Activated T-helper 17 cell treated with anti-CD3 and anti-CD28 coated beads, Interleukin-2, amount 50 U/mL, for 72 hours (primary cell): ENCODE data around the gene GPR171. TPM values are rescaled to one million over a fixed set of nuclear protein-coding genes. Genes with fewer than 3 reads are reported as not detected.

ENCODE experiments used
- ATAC-seq: fragments of 150-1000 bp; cut with Tn5 transposase; replicated peaks from 2 replicates; pipeline ENCODE4 v1.10.0; 2021; ENCODE audit warnings: mild to moderate bottlenecking, moderate library complexity
- H3K27ac Mint-ChIP-seq: one replicate; pipeline ENCODE4 v1.8.0; 2022; ENCODE audit warnings: mixed read lengths
- H3K27me3 Mint-ChIP-seq: one replicate; pipeline ENCODE4 v1.8.0; 2022; ENCODE audit warnings: mixed read lengths
- H3K36me3 Mint-ChIP-seq: one replicate; pipeline ENCODE4 v1.8.0; 2022; ENCODE audit warnings: low read depth, mild to moderate bottlenecking, mixed read lengths
- H3K4me1 Mint-ChIP-seq: one replicate; pipeline ENCODE4 v1.8.0; 2022; ENCODE audit warnings: mixed read lengths
- H3K4me3 Mint-ChIP-seq: one replicate; pipeline ENCODE4 v1.8.0; 2022; ENCODE audit warnings: mild to moderate bottlenecking, mixed read lengths
- H3K9me3 Mint-ChIP-seq: one replicate; pipeline ENCODE4 v1.8.0; 2022; ENCODE audit warnings: mixed read lengths
- total RNA-seq, 2 donors: library from RNA; stranded (reverse); gene quantifications; one replicate each; pipeline ENCODE4 v1.2.3, GENCODE V29; 2022

The GPR171 gene
- total RNA-seq, 2 donors from 2014 or later, result 108 to 131 TPM

DNA sequence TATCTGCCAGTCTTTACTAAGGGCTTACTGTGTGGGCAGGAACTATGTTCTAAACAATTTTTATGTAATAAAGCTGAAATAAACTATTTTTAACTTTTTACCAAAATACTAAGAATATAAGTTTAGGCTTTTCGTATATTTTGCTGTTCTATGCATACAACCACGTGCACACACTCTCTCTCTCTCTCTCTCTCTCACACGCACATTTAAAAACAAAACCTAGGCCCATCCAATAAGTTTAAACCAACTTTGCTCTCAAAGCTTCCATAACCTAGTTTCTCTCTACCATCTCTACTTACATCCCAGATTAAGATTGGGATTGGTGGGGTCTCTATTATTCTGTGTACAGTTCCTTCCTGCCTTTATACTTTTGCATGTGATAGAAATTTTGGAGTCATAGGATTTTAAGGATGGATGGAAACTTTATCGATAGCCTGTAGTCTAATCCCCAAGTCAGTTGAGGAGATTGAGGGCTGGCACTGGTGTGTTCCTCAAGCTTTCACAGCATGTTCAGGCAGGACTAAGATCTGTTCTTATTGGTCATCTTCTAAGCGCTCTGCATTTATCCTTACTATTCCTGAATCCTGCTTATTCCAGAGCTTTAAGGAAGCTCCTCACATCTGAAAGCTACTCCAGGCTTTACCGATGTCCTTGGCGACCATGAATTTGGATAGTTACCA, 1.8 kb downstream of the GPR171 start:
- Mint-ChIP-seq H3K27me3 (no peaks in the 10 kb centered on the region), H3K9me3 (no peaks in the 10 kb centered on the region), H3K4me3 (peak overlapping the region; percentile 89), H3K27ac (peak overlapping the region; percentile 95), H3K4me1 (peaks cover 25% of the 10 kb centered on the region), H3K36me3 (peaks cover 74% of the 10 kb centered on the region)
- no peak for ATAC-seq

DNA sequence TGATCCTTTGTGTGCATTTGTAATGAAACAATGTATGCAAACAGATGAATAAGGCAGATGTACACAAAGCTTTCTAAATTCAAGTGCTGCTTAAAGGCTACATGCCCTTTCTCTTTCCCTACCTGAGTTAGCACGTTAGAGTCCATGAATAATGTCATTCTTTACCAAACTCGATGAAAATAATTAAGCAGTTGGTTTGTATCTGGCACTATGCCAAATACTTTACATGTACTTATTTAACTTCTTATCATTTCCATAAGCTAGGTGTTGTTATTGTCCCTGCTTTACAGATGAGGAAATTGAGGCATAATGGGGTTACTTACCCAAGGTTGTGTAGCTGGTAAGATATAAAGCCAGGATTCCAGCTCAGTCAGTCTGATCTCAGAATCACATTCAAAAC, 2.4 kb downstream of the GPR171 start:
- H3K4me3 Mint-ChIP-seq, result peak overlapping the region; percentile 89
- H3K36me3 Mint-ChIP-seq, result peaks cover 76% of the 10 kb centered on the region
- H3K27ac Mint-ChIP-seq, result peak overlapping the region; percentile 95
- no peaks in the 10 kb centered on the region for H3K27me3 Mint-ChIP-seq
- no peaks in the 10 kb centered on the region for H3K9me3 Mint-ChIP-seq
- ATAC-seq, result no peak
- H3K4me1 Mint-ChIP-seq, result peaks cover 22% of the 10 kb centered on the region

DNA sequence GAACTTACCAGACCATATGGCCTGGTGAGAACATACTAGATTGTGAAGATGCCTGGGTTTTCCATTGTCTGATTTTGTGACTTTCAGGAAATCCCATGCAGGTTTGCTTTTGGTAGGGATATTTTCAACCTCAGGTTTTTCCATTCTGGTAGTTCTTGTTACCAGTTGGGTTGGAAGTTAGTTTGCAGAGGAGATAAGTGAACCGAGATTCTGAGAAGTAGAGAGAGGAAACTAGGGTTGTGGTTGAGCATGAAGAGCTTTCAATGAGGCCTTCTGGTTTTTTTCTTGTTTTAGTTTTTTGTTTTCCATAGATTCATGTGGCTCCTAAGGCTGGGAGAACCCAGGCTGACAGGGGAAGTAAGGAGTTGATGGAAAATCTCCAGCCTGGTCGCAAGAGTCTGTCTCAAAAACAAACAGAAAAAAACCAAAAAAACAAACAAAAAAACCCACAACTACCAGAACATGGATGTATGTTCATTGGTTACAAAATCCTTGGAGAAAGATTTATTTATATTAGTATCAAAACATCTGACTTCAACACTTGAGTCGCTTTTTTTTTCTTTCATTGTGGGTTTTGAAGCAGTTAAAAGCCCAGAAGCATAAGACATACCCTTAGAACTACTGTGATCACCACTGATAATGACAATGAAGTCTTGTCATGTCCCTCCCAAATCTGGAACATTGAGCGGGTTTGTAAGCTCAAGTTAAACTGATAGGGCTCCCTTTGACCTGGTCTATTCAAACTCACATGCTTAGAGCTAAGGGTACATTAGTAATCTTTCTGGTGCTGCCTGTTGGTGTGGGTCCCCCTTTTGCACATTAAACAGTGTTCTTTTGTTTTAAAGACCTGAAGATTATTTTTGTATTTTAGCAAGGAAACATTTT, 3.2 kb downstream of the GPR171 start:
- Mint-ChIP-seq H3K27me3 (no peaks in the 10 kb centered on the region), H3K9me3 (no peaks in the 10 kb centered on the region), H3K27ac (peak overlapping the region; percentile 95), H3K4me3 (peak overlapping the region; percentile 89), H3K4me1 (peaks cover 22% of the 10 kb centered on the region), H3K36me3 (peaks cover 69% of the 10 kb centered on the region)
- peak; percentile 34 for ATAC-seq

DNA sequence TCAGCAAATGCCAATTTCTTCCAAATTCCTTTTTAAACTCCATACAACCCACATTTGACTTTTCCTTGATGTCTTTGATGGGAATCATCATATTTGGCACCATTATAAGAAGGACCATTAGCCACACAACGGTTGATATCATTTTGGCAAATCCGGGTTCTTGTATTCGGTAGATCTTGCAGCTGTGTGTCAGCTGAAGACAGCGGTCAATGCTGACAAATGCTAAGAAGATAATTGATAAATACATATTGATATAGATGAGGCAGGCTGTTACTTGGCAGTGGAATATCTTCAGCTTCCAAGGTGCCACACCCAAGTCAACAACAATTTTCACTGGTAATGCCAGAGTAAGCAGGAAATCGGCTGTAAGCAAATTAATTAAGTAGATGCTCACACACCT, 4.2 kb downstream of the GPR171 start:
- peaks cover 14% of the 10 kb centered on the region for H3K4me1 Mint-ChIP-seq
- no peak for ATAC-seq
- no peaks in the 10 kb centered on the region for H3K27me3 Mint-ChIP-seq
- no peaks in the 10 kb centered on the region for H3K9me3 Mint-ChIP-seq
- H3K36me3 Mint-ChIP-seq, result peaks cover 72% of the 10 kb centered on the region
- H3K4me3 Mint-ChIP-seq, result peak overlapping the region; percentile 89
- H3K27ac Mint-ChIP-seq, result peak overlapping the region; percentile 95

DNA sequence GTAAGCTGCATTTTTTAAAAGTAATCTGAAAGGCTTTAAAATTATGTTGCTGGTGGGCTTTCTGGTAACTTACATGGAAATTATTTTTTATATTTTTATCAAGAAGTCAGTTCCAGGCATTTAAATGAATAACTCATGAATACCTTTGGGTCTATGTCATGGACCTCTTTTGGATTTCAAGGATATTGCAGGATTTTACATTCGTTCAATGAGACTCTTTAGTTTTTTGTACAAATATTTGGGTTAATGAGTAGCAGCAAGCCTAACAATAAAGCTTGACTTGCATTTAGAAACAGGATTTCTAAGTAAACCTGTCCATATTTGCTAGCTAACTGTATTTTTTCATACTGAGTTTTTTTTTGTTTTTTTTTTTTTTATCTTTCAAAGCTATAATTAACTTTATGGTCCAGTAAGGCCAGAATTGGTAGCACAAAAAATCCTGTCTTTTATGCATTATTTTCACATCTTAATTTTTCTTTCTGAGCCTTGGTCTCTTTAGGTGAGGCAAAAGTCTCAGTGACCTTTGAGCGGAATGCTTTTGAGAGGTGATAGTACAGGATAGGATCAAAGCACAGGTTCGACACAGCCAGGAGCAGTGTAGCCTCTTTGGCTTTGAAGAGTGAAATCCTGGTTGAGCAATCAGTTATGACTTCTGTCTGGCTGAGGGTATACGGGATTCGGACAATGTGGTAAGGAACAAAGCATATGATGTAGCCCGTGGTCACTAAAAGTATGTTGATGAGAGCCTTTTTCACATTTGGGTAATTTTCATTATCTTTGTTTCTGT, 4.8 kb downstream of the GPR171 start:
- H3K27me3 Mint-ChIP-seq, result no peaks in the 10 kb centered on the region
- no peaks in the 10 kb centered on the region for H3K9me3 Mint-ChIP-seq
- peak overlapping the region; percentile 89 for H3K4me3 Mint-ChIP-seq
- no peak for ATAC-seq
- H3K4me1 Mint-ChIP-seq, result peaks cover 13% of the 10 kb centered on the region
- peak overlapping the region; percentile 95 for H3K27ac Mint-ChIP-seq
- H3K36me3 Mint-ChIP-seq, result peaks cover 70% of the 10 kb centered on the region

DNA sequence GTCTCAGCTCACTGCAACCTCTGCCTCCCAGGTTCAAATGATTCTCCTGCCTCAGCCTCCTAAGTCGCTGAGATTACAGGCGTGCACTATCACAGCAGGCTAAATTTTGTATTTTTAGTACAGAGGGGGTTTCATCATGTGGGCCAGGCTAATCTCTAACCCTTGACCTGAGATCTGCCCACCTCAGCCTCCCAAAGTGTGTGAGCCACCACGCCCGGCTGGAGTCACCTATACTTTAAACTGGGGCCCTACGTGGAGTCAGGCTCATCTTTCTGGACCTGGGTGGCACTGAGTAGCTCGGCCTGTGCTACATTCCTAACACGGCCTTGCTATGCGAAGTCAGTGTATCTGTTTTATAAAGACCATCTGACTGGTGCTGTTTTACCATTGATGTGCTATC, 5.8 kb downstream of the GPR171 start:
- Mint-ChIP-seq H3K27ac (no peak overlapping the region), H3K36me3 (peaks cover 61% of the 10 kb centered on the region), H3K9me3 (no peaks in the 10 kb centered on the region), H3K4me3 (no peak overlapping the region), H3K27me3 (no peaks in the 10 kb centered on the region), H3K4me1 (peaks cover 13% of the 10 kb centered on the region)
- ATAC-seq, result no peak

DNA sequence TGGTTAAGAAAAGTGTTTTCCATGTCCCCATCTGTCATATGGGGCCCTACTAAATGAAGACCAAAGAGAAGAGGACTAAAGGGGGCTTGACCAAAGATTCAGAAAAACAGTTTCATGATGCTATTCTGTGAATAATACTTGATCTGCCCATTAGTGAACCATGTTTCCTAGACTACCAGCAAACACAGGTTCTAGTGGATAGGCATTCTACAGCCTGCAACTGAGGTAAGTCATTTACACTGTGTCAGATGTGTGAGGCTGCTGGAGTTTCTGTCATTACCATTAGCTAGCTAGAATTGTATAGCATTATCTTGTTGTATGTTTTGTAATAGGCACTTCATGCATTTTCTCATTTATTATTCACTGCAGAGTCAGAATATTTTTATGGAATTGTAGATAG, 6.6 kb downstream of the GPR171 start:
- H3K4me1 Mint-ChIP-seq, result peaks cover 14% of the 10 kb centered on the region
- no peaks in the 10 kb centered on the region for H3K9me3 Mint-ChIP-seq
- H3K27ac Mint-ChIP-seq, result peak overlapping the region; percentile 15
- peaks cover 54% of the 10 kb centered on the region for H3K36me3 Mint-ChIP-seq
- ATAC-seq, result peak; percentile 31
- no peaks in the 10 kb centered on the region for H3K27me3 Mint-ChIP-seq
- peak overlapping the region; percentile 31 for H3K4me3 Mint-ChIP-seq

DNA sequence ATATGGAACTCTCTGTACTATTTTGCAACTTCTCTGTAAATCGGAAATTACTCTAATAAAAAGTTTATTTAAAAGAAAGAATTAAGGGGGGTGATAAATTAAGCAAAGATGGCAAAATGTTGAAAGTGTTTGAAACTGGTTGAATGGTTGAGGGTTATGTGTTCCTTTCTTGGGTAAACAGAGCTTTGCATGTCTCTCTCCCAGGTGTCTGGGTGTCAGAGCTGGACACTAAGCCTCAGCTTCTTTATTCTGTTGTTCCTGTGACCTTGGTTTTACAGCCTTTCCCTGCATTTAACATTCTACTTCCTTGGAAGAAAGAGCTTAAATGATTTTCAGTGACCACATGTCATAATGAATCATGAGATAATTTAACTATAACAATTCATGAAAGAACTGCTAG, 7.2 kb downstream of the GPR171 start:
- H3K9me3 Mint-ChIP-seq, result no peaks in the 10 kb centered on the region
- H3K27me3 Mint-ChIP-seq, result no peaks in the 10 kb centered on the region
- ATAC-seq, result no peak
- H3K4me3 Mint-ChIP-seq, result peak overlapping the region; percentile 31
- H3K27ac Mint-ChIP-seq, result peak overlapping the region; percentile 15
- peaks cover 53% of the 10 kb centered on the region for H3K36me3 Mint-ChIP-seq
- peaks cover 20% of the 10 kb centered on the region for H3K4me1 Mint-ChIP-seq

DNA sequence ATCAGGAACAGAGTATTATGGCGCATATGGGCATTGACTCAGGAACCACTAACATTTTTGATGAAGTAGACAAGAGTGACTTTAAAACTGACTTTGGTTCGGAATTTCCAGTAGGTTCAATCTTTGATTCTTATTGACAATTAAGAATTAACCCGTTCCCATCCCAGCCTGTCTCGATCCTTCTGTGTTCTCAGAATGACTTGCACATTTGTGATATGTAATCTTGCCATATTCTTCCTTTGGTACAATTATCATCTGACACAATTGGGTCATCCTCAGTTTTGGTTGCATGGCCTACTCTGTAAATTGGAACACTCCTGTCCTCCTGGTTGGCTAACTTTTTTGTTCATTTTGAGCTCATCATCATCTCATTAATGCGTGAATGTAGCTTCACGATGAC, 10.5 kb downstream of the GPR171 start:
- Mint-ChIP-seq H3K27me3 (no peaks in the 10 kb centered on the region), H3K4me1 (peaks cover 29% of the 10 kb centered on the region), H3K36me3 (peaks cover 23% of the 10 kb centered on the region), H3K4me3 (peak overlapping the region; percentile 58), H3K27ac (peak overlapping the region; percentile 65), H3K9me3 (no peaks in the 10 kb centered on the region)
- ATAC-seq, result peak; percentile 15

DNA sequence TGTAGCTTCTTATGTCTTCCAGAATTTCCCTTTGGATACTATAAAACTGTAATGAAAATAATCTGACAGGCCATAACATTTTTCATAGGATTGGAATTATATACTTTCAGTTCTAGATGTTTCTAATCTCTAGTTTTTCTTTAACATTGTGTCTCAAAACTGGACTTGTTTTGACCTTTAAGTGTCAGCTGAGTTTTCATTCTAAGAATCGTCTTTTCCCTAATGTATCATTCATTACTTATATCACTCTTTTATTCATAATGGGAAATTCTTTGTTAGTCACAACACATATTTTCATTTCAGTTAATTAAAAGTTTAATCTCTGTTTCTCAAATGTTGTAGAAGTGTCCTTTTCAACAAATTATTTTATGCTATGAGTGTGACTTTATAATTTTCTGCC, 11.9 kb downstream of the GPR171 start:
- Mint-ChIP-seq H3K4me3 (peak overlapping the region; percentile 76), H3K36me3 (peaks cover 16% of the 10 kb centered on the region)

DNA sequence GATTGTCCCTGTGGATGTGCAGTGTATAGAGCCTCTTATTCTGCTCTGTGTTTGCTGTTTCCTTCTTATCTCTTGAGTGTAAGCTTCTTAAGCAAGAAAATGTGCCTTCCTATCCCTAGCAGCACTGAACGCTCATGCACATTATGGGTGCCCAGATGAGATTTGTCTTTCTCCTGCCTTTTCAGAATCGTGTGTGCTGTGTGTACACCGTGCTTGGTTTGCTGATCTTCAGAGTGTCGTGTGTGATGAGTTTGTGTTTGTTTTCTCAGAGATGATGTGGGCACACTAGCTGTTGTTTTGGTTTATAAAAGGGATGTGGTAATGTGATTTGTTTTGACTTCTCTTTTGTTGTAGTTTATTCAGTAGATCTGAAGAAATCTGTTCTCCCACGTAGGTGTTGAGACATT, 19.7 kb downstream of the GPR171 start:
- Mint-ChIP-seq H3K27me3 (no peaks in the 10 kb centered on the region), H3K4me1 (peaks cover 32% of the 10 kb centered on the region), H3K36me3 (no peaks in the 10 kb centered on the region), H3K9me3 (no peaks in the 10 kb centered on the region), H3K27ac (peak overlapping the region; percentile 84), H3K4me3 (peak overlapping the region; percentile 82)
- peak; percentile 82 for ATAC-seq

More for the DNA sequence above, 11.9 kb downstream of the GPR171 start:
- Mint-ChIP-seq H3K4me1 (peaks cover 33% of the 10 kb centered on the region), H3K9me3 (no peaks in the 10 kb centered on the region), H3K27me3 (no peaks in the 10 kb centered on the region), H3K27ac (peak overlapping the region; percentile 97)
- peak; percentile 68 for ATAC-seq

DNA sequence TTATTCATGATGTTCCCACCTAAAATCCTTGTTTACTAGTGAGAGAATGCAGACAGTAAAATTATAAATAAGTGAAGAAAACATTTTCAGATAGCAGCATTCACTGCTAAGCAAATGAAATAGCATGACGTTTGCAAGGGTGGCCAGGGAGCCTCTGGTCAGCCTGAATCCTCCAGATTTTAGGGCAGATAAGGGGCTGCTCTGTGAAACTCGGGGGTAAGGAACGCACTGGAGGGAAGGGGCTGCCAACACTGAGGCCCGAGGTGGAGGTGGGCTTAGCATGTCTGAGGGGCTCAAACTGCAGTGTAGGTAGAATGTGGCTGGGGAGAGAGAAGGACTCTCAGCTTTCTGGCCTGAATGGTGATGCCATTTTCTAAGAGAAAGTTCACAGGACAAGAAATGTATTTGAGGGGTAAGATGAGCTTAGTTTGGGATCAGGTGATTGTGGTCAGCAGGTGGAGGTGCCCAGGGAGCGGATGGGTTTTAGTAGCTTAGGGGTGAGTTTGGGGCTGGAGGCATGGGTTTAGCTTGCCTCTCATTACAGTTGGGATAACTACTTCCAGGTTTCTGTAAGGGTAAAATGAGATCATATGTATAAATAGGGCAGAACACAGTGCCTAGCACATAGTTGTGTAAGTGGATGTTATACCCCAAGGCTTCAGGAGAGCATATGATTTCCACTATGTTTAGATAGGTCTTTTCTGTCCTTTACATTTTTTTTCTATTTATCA, 20.5 kb downstream of the GPR171 start:
- no peak for ATAC-seq
- Mint-ChIP-seq H3K9me3 (no peaks in the 10 kb centered on the region), H3K27ac (peak overlapping the region; percentile 84), H3K27me3 (no peaks in the 10 kb centered on the region), H3K4me1 (peaks cover 32% of the 10 kb centered on the region), H3K4me3 (peak overlapping the region; percentile 82), H3K36me3 (no peaks in the 10 kb centered on the region)

DNA sequence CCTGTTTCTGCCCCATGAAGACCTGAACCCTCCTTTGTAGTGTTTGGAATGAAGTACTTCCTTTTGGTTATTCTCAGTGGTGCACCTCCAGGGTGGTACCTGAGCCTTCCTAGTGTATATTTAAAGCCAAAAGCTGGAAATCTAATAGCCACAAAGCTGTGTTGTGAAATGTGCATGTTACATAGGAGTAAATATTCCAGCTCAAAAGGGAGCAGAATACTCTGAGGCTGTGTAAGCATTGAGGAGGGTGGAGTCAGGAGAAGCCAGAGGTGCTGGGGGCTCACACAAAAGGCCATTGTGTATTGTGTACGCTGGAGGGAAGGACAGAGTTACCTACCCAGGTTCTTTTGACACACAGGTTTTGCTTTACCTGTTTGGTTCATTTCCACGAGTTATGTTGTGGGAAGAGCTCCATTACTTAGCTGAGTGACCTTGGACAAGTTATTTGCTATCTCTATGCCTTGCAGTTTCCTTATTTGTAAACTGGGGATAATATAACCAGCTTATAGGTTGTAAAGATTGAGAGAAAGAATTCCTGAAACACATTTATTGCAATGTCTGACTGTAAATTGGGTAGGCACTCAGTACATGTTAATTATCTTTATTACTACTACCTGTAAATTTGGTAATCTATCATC, 24.7 kb downstream of the GPR171 start:
- ATAC-seq, result no peak
- H3K9me3 Mint-ChIP-seq, result no peaks in the 10 kb centered on the region
- H3K4me1 Mint-ChIP-seq, result peaks cover 11% of the 10 kb centered on the region
- no peaks in the 10 kb centered on the region for H3K36me3 Mint-ChIP-seq
- no peaks in the 10 kb centered on the region for H3K27me3 Mint-ChIP-seq
- no peak overlapping the region for H3K4me3 Mint-ChIP-seq
- H3K27ac Mint-ChIP-seq, result no peak overlapping the region
